Lower leg skin (tissue), 3 donors: ENCODE measurements around the gene CCDC102B.

Experiments
- POLR2A ChIP-seq, 2 donors: fragments of 450-650 bp; IDR thresholded peaks; one replicate each; pipeline ENCODE4 v1.6.1; 2016 to 2017; ENCODE audit warnings: antibody characterized with exemption in 2 of 2, mild to moderate bottlenecking in 1 of 2, moderate library complexity in 1 of 2
- TF ChIP-seq, protein P1 (sequence below), 3 donors: fragments of 450-650 bp; IDR thresholded peaks; one replicate each; pipeline ENCODE4 v1.5.1; 2016; ENCODE audit warnings: antibody characterized with exemption in 3 of 3, mild to moderate bottlenecking in 3 of 3, moderate library complexity in 2 of 3

DNA sequence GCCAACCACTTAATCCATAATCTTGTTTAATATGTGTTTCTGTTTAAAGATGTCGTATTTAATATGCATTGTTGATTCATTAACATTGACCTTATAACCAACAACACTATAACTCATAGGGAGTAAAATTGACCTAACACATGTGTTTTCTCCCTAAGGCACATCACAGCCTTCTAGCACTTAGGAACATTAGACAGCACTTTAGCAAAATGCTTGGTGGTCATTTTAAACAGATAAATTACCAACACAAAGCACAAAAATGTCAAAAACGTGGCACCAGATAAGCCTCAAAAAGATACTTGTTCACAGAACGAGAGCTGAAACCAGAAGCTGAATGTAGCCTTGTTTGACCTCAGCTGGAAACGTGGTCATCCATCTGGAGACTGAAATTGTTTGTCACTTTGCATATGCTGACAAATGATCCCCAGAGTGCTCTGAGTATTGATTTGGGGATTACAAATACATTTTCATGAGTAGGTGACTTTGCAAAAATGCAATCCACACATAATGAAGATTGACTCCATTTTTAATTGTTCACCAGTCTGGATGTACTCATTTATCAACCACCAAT, 139.2 kb downstream of the CCDC102B start:
- no peak for TF ChIP-seq POLR2A (IDR thresholded peaks at IDR 0.05)
- TF ChIP-seq, protein P1, sequence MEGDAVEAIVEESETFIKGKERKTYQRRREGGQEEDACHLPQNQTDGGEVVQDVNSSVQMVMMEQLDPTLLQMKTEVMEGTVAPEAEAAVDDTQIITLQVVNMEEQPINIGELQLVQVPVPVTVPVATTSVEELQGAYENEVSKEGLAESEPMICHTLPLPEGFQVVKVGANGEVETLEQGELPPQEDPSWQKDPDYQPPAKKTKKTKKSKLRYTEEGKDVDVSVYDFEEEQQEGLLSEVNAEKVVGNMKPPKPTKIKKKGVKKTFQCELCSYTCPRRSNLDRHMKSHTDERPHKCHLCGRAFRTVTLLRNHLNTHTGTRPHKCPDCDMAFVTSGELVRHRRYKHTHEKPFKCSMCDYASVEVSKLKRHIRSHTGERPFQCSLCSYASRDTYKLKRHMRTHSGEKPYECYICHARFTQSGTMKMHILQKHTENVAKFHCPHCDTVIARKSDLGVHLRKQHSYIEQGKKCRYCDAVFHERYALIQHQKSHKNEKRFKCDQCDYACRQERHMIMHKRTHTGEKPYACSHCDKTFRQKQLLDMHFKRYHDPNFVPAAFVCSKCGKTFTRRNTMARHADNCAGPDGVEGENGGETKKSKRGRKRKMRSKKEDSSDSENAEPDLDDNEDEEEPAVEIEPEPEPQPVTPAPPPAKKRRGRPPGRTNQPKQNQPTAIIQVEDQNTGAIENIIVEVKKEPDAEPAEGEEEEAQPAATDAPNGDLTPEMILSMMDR (IDR thresholded peaks at IDR 0.05): no peak
